Ishikawa (cell line): ENCODE data around the gene TLNRD1.

Source experiments
- CEBPB ChIP-seq: IDR thresholded peaks from 2 replicates; pipeline ENCODE4 v1.6.1; 2012
- CREB1 ChIP-seq: IDR thresholded peaks from 2 replicates; pipeline ENCODE4 v1.6.1; 2012; ENCODE audit warnings: low read depth
- EGR1 ChIP-seq: IDR thresholded peaks from 2 replicates; pipeline ENCODE4 v1.6.1; 2012
- EP300 ChIP-seq: IDR thresholded peaks from 2 replicates; pipeline ENCODE4 v1.6.1; 2012; ENCODE audit warnings: borderline replicate concordance
- FOXM1 ChIP-seq: IDR thresholded peaks from 2 replicates; pipeline ENCODE4 v1.6.1; 2012; ENCODE audit warnings: low read depth, borderline replicate concordance
- NFIC ChIP-seq: IDR thresholded peaks from 2 replicates; pipeline ENCODE4 v1.6.1; 2012
- RAD21 ChIP-seq: IDR thresholded peaks from 2 replicates; pipeline ENCODE4 v1.6.1; 2012; ENCODE audit warnings: low read depth
- TAF1 ChIP-seq: IDR thresholded peaks from 2 replicates; pipeline ENCODE4 v1.6.1; 2012; ENCODE audit warnings: low read depth, mild to moderate bottlenecking
- TCF12 ChIP-seq: IDR thresholded peaks from 2 replicates; pipeline ENCODE4 v1.6.1; 2012; ENCODE audit warnings: low read depth
- TEAD4 ChIP-seq: IDR thresholded peaks from 2 replicates; pipeline ENCODE4 v1.6.1; 2012
- YY1 ChIP-seq: IDR thresholded peaks from 2 replicates; pipeline ENCODE4 v1.6.1; 2012; ENCODE audit warnings: low read depth
- ZBTB7A ChIP-seq: IDR thresholded peaks from 2 replicates; pipeline ENCODE4 v1.6.1; 2012; ENCODE audit warnings: low read depth
- TF ChIP-seq, protein P1 (sequence below): IDR thresholded peaks from 2 replicates; pipeline ENCODE4 v1.6.1; 2012; ENCODE audit warnings: low read depth, mild to moderate bottlenecking
- TF ChIP-seq, protein P2 (sequence below): IDR thresholded peaks from 2 replicates; pipeline ENCODE4 v1.6.1; 2012
- TF ChIP-seq, protein P3 (sequence below): IDR thresholded peaks from 2 replicates; pipeline ENCODE4 v1.6.1; 2012

Gene TLNRD1

DNA sequence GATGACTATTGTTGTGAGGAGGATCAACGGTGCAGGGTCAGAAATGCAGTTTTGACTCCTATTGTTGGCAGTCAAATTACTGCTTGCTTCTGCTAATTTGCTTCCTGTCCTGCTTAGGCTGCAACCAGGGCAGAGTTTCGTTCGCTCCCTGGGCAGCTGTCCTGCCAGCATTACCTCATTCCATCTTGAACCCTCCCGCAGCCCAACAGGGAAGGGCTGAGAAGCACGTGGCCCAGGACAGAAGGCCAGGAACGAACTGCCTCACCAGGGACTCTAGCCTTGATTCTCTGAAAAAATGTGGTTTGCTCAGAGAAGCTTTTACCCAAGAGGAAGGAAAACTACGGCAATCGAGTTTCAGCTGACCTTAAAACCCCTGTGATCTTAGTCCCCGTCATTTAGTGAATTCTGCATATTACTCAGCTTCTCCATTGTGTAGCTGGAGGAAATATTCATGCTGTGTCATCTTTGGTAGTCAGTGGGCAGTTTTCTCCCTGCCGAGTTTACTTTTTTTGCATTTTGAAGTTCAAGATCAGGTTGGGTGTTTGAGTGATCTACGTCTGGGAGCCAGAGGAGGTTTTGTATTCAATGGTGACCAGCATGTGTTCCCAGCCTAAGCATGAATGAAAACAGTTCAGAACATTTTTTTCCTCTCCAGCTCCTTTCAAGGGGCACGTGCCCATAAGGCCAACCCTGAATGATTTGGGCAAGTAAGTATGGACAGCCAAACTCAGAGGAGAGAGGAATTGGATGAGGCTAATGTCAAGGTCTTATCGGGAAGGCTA lies 23.0 kb downstream of the TLNRD1 start:
- TF ChIP-seq, protein P1, sequence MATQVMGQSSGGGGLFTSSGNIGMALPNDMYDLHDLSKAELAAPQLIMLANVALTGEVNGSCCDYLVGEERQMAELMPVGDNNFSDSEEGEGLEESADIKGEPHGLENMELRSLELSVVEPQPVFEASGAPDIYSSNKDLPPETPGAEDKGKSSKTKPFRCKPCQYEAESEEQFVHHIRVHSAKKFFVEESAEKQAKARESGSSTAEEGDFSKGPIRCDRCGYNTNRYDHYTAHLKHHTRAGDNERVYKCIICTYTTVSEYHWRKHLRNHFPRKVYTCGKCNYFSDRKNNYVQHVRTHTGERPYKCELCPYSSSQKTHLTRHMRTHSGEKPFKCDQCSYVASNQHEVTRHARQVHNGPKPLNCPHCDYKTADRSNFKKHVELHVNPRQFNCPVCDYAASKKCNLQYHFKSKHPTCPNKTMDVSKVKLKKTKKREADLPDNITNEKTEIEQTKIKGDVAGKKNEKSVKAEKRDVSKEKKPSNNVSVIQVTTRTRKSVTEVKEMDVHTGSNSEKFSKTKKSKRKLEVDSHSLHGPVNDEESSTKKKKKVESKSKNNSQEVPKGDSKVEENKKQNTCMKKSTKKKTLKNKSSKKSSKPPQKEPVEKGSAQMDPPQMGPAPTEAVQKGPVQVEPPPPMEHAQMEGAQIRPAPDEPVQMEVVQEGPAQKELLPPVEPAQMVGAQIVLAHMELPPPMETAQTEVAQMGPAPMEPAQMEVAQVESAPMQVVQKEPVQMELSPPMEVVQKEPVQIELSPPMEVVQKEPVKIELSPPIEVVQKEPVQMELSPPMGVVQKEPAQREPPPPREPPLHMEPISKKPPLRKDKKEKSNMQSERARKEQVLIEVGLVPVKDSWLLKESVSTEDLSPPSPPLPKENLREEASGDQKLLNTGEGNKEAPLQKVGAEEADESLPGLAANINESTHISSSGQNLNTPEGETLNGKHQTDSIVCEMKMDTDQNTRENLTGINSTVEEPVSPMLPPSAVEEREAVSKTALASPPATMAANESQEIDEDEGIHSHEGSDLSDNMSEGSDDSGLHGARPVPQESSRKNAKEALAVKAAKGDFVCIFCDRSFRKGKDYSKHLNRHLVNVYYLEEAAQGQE = no peak

DNA sequence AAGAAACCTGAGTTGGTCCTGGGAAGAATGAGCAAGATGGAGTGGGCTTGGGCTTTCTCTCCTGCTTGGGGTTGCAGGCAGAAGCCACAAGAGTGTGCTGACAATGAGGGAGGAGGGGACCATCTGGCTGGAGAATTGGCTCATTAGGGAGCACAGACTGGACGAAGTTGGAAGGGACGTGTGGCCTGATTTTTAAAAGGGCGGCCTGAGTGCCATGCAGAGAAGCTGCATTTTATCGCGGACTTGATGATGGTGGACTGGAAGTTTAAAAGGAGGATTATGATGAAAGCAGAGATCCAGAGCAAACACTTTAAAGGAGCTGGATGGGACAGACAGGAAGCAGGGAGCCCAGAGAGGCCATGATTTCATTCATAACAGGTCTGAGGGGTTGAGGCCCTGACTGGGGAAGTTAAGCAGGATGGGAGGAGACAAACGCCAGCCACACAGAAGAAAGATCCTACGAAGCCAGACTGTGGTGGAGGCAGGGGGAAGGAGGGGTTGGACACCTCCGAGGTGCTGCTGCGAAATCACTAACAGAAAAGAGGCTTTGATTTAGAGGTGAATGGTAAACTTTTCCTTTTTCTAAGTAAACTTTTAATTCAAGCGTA lies 23.6 kb downstream of the TLNRD1 start:
- TF ChIP-seq CREB1 = no peak
- no peak for TF ChIP-seq RAD21
- no peak for TF ChIP-seq EGR1
- TF ChIP-seq EP300 = no peak
- TF ChIP-seq TCF12 = no peak
- no peak for TF ChIP-seq CEBPB
- TF ChIP-seq, protein P2, sequence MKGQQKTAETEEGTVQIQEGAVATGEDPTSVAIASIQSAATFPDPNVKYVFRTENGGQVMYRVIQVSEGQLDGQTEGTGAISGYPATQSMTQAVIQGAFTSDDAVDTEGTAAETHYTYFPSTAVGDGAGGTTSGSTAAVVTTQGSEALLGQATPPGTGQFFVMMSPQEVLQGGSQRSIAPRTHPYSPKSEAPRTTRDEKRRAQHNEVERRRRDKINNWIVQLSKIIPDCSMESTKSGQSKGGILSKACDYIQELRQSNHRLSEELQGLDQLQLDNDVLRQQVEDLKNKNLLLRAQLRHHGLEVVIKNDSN = no peak
- TF ChIP-seq, protein P1 = no peak

DNA sequence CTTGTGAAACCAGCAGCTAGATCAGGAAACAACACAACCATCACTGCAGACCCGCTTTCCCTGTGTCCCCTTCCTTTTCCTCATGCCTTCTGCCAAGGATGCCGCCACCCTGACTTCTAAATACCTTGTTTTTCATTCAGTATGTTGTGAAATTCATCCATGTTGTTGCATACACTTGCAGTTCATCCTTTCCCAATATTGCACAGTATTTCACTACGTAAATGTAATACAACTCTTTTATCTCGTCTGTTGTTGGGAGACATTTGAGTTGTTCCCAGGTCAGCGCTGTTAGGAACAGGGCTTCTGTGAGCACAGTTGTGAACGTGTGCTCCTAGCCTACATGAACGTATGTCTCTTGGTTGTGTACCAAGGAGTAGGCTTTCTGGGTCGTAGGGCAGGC lies 24.2 kb downstream of the TLNRD1 start:
- TF ChIP-seq RAD21 (no peak), CEBPB (no peak)

DNA sequence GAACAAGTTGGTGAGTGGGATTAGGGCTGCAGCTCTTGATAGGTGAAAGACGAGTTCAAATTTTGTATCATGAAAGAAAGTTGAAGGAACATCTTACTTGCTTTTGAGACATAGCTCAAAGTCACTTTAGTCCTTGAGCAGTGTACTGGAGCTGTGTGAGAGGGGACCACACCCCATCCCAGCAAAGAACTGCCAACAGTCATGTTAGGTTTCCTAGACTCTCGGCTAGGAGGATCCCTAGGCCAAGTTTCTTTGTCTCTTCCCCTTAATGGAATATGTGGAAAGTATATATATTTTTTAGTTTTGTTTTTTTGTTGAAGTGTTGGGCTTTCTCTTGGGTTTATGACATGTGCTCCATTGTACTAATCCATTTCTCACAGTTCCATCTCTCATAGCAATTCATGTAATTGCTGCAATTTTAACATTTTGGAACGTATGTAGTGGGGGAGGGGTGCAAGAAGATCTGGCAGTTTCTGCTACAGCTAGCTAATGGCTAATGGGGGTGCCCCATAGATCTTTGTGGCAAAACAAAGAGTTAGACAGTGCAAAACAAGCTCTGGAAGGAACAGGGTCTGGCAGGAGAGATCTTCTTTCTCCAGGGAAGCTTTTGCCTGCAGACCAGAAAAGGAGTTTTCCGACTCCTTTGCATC lies 25.1 kb downstream of the TLNRD1 start:
- TF ChIP-seq YY1 = no peak
- no peak for TF ChIP-seq TCF12
- no peak for TF ChIP-seq CEBPB
- TF ChIP-seq EGR1 = no peak
- no peak for TF ChIP-seq CREB1
- TF ChIP-seq, protein P1 = no peak
- TF ChIP-seq FOXM1 = no peak
- TF ChIP-seq, protein P2 = no peak
- no peak for TF ChIP-seq NFIC
- no peak for TF ChIP-seq TAF1
- TF ChIP-seq, protein P3, sequence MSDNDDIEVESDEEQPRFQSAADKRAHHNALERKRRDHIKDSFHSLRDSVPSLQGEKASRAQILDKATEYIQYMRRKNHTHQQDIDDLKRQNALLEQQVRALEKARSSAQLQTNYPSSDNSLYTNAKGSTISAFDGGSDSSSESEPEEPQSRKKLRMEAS = no peak
- no peak for TF ChIP-seq EP300
- TF ChIP-seq TEAD4 = no peak
- TF ChIP-seq RAD21 = no peak

DNA sequence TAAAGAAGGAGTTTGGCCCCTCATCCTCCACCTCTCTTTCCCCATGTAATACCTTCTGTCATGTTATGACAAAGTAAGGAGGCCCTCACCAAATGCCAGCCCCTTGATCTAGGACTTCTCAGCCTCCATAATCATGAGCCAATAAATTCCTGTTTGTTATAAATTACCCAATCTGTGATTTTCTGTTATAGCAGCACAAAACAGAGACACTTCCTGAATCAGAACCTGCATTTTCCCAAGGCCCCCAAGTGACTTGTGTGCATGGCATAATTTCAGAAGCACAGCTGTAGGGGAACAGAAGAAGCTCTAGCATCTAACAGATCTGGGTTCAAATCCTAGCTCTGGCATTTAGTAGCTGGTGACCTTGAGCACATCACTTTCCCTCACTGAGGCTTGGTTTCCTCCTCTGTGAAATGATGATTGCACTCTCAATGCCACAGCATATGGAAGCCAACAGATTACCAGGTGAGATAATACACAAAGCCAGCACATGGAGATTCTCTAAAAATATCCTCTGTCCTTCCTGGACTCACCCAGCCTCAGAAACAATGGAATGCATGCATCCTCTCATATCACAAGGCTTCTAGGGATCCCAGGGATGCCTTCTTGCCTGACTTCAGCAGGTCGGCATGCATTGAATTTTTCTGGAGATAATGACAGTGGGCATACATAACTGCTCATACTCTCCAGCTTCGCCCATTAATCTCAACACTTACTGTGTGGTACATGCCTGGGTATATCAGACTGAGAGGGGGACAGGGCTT lies 26.3 kb downstream of the TLNRD1 start:
- no peak for TF ChIP-seq FOXM1
- no peak for TF ChIP-seq TEAD4
- no peak for TF ChIP-seq RAD21
- TF ChIP-seq, protein P2 = no peak
- TF ChIP-seq, protein P1 = no peak
- TF ChIP-seq CREB1 = no peak
- TF ChIP-seq EP300 = no peak
- TF ChIP-seq, protein P3 = no peak
- no peak for TF ChIP-seq CEBPB
- TF ChIP-seq TAF1 = no peak
- TF ChIP-seq ZBTB7A = no peak
- no peak for TF ChIP-seq TCF12
- TF ChIP-seq YY1 = no peak
- no peak for TF ChIP-seq NFIC
- TF ChIP-seq EGR1 = no peak
